ACC112 (cell line): ENCODE measurements around the gene OR4A16.

Source experiments
- H2AFZ ChIP-seq: fragments of 200-600 bp; sonication (generic); one replicate; pipeline ENCODE4 v1.6.0; 2017; ENCODE audit warnings: antibody characterized with exemption, low read length; ENCODE audit not compliant: unreplicated experiment
- H3K27ac ChIP-seq: fragments of 200-600 bp; sonication (generic); 2 replicates; pipeline ENCODE4 v1.5.1; 2014; ENCODE audit warnings: low read depth, mild to moderate bottlenecking, antibody characterized with exemption, low read length, moderate library complexity
- H3K27me3 ChIP-seq: fragments of 200-600 bp; sonication (generic); 2 replicates; pipeline ENCODE4 v1.6.1; 2014; ENCODE audit warnings: mild to moderate bottlenecking, antibody characterized with exemption, low read length, moderate library complexity, mixed read lengths; ENCODE audit not compliant: insufficient read depth
- H3K36me3 ChIP-seq: fragments of 200-600 bp; sonication (generic); 2 replicates; pipeline ENCODE4 v1.6.1; 2016; ENCODE audit warnings: mild to moderate bottlenecking, antibody characterized with exemption, low read length, moderate library complexity, mixed read lengths; ENCODE audit not compliant: insufficient read depth
- H3K4me1 ChIP-seq: fragments of 200-600 bp; sonication (generic); one replicate; pipeline ENCODE4 v1.6.1; 2016; ENCODE audit warnings: low read length, mixed read lengths; ENCODE audit not compliant: insufficient read depth, unreplicated experiment, control insufficient read depth
- H3K4me3 ChIP-seq: fragments of 200-600 bp; sonication (generic); 2 replicates; pipeline ENCODE4 v1.5.1; 2014; ENCODE audit warnings: mild to moderate bottlenecking, low read depth, low read length
- H3K79me2 ChIP-seq: fragments of 200-600 bp; sonication (generic); one replicate; pipeline ENCODE4 v1.6.0; 2016; ENCODE audit warnings: low read length; ENCODE audit not compliant: control insufficient read depth, unreplicated experiment, insufficient read depth

OR4A16 gene

DNA sequence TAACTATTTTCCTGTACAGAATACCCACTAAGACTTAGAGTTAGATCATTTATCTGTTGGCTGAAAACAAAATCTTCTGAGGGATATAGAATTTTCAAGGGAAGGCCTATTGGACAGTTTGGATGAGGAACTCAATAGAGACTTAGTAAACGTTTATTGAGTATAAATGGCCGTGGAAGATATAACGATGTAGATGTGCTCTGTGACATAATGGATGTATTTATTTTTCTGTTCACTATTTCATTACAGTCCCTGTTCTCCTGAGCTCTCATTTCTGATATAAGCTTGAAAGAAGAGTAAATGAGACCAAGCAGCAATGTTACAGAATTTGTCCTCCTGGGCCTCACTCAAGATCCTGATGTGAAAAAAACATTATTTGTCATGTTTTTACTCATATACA is at the start of gene OR4A16:
Gene OR4A16 (plus strand): TSS at position 301 of the 400 bp plus-strand sequence. CDS start 0 bp downstream, at position 301.
- Histone ChIP-seq H3K36me3 (no peaks in the 10 kb centered on the region), H3K79me2 (no peaks in the 10 kb centered on the region), H3K4me1 (no peaks in the 10 kb centered on the region), H3K4me3 (no peak within 1 kb of the TSS), H3K27ac (no peak within 1 kb of the TSS), H3K27me3 (no peaks in the 10 kb centered on the region), H2AFZ (no peak within 1 kb of the TSS)

- Histone ChIP-seq H3K79me2 (no peaks in the 10 kb centered on the region), H3K4me3 (no peak overlapping the region), H2AFZ (no peak overlapping the region), H3K27me3 (no peaks in the 10 kb centered on the region), H3K27ac (no peak overlapping the region), H3K4me1 (no peaks in the 10 kb centered on the region), H3K36me3 (no peaks in the 10 kb centered on the region)
Observed at GRCh38 chr11:55324500-55324899, 18.5 kb upstream of the OR4A16 start.

GRCh38 chr11:55345306-55345705 is 2.3 kb downstream of the OR4A16 start:
- H3K36me3 ChIP-seq, result no peaks in the 10 kb centered on the region
- H3K4me1 ChIP-seq, result no peaks in the 10 kb centered on the region
- no peak overlapping the region for H2AFZ ChIP-seq
- H3K79me2 ChIP-seq, result no peaks in the 10 kb centered on the region
- H3K4me3 ChIP-seq, result no peak overlapping the region
- no peak overlapping the region for H3K27ac ChIP-seq
- H3K27me3 ChIP-seq, result no peaks in the 10 kb centered on the region

DNA sequence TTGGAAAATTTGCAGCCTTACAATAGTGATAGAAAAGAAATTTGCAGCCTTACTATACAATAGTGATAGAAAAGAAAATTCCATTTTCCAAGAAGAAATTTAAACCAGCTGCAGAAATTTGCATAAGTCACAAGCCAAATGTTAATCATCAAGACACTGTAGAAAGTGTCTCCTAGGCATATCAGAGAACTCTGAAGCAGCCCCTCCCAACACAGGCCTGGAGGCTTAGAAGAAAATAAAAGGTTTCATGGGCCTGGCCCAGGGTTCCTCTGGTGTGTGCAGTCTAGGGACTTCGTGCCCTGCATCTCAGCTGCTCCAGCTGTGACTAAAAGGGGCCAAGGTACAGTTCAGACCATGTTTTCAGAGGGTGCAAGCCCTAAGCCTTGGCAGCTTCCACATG is 6.0 kb downstream of the OR4A16 start:
- Histone ChIP-seq H3K27ac (no peak overlapping the region), H3K4me1 (no peaks in the 10 kb centered on the region), H3K4me3 (no peak overlapping the region), H3K79me2 (no peaks in the 10 kb centered on the region), H3K36me3 (no peaks in the 10 kb centered on the region), H2AFZ (no peak overlapping the region), H3K27me3 (no peaks in the 10 kb centered on the region)

- no peaks in the 10 kb centered on the region for H3K4me1 ChIP-seq
- no peak overlapping the region for H3K4me3 ChIP-seq
- no peaks in the 10 kb centered on the region for H3K36me3 ChIP-seq
- H2AFZ ChIP-seq, result no peak overlapping the region
- H3K27me3 ChIP-seq, result no peaks in the 10 kb centered on the region
- no peak overlapping the region for H3K27ac ChIP-seq
- no peaks in the 10 kb centered on the region for H3K79me2 ChIP-seq
Observed at GRCh38 chr11:55357560-55358184, 14.7 kb downstream of the OR4A16 start.

GRCh38 chr11:55367674-55368073 is 24.7 kb downstream of the OR4A16 start, which contains the start of gene OR4A15:
Gene OR4A15, plus strand, starts transcription at chr11:55367974. Its CDS starts 0 bp downstream, at chr11:55367974.
- Histone ChIP-seq H3K36me3 (no peaks in the 10 kb centered on the region), H3K27me3 (no peaks in the 10 kb centered on the region), H2AFZ (no peak within 1 kb of the TSS), H3K27ac (no peak within 1 kb of the TSS), H3K79me2 (no peaks in the 10 kb centered on the region), H3K4me3 (no peak within 1 kb of the TSS), H3K4me1 (no peaks in the 10 kb centered on the region)
